Sigmoid colon (tissue), 7 donors: ENCODE data around the gene KCNIP4. TPM values are rescaled to one million over a fixed set of nuclear protein-coding genes. Genes with fewer than 3 reads are reported as not detected.

ENCODE experiments used
- DNase-seq: peaks from one replicate; pipeline ENCODE4 v3.0.0-alpha.2; 2019
- H3K27ac ChIP-seq, 4 donors: fragments of 200-600 bp; sonication (generic); one replicate each; pipeline ENCODE4 v1.5.1; 2016 to 2019; ENCODE audit warnings: mild to moderate bottlenecking in 1 of 4
- H3K27me3 ChIP-seq, 3 donors: fragments of 200-600 bp; sonication (generic); one replicate each; pipeline ENCODE4 v1.5.1; 2019; ENCODE audit warnings: mild to moderate bottlenecking in 1 of 3
- H3K36me3 ChIP-seq, 4 donors: fragments of 200-600 bp; sonication (generic); one replicate each; pipeline ENCODE4 v1.5.1; 2016 to 2019
- H3K4me1 ChIP-seq, 4 donors: fragments of 200-600 bp; sonication (generic); one replicate each; pipeline ENCODE4 v1.5.1; 2017 to 2019
- H3K4me3 ChIP-seq, 4 donors: fragments of 200-600 bp; sonication (generic); one replicate each; pipeline ENCODE4 v1.5.1; 2017 to 2019; ENCODE audit warnings: mild to moderate bottlenecking in 2 of 4, moderate library complexity in 1 of 4
- H3K9me3 ChIP-seq, 4 donors: fragments of 200-600 bp in 3 of 4; sonication (generic) in 3 of 4; one replicate each; pipeline versions ENCODE4 v1.5.1 to v1.6.1; 2013 to 2019
- EP300 ChIP-seq, 4 donors: sonication (generic); formaldehyde crosslinking; IDR thresholded peaks; one replicate each; pipeline ENCODE4 v1.6.1; 2017; ENCODE audit warnings: antibody characterized with exemption in 4 of 4
- POLR2A ChIP-seq, 2 donors: fragments of 450-650 bp; IDR thresholded peaks; one replicate each; pipeline ENCODE4 v1.6.1; 2016; ENCODE audit warnings: antibody characterized with exemption in 2 of 2, mild to moderate bottlenecking in 2 of 2, moderate library complexity in 2 of 2
- POLR2AphosphoS5 ChIP-seq, 4 donors: sonication (generic); formaldehyde crosslinking; IDR thresholded peaks; one replicate each; pipeline ENCODE4 v1.6.1; 2017; ENCODE audit warnings: antibody characterized with exemption in 4 of 4
- WGBS, 2 donors: extraction: QIAGEN DNeasy Blood & Tissue Kit; methylation state at CpG; one replicate each; pipeline ENCODE4 v1.1.7; 2013; 5-methylcytosine and 5-hydroxymethylcytosine counted together
- intact Hi-C: fragments of 100-400 bp; cut with DNase I; formaldehyde crosslinking; loops from one replicate; pipeline ENCODE4 v1.15.1; 2023
- polyA plus RNA-seq, 3 donors: library from polyadenylated mRNA; stranded (reverse); fragments of 200-250 nt; gene quantifications; one replicate each; pipeline ENCODE4 v1.2.3, GENCODE V29; 2013
- total RNA-seq, 4 donors: library from RNA; depleted of rRNA; stranded (reverse); fragments of >200 nt; gene quantifications; one replicate each; pipeline ENCODE4 v1.1.0, GENCODE V29; 2016
- TF ChIP-seq, protein P1 (sequence below), 4 experiments: fragments of 450-650 bp in 3 of 4; fragments of 200-600 bp in 1 of 4; IDR thresholded peaks; one replicate each; pipeline ENCODE4 v1.5.1; 2016 to 2019; ENCODE audit warnings: antibody characterized with exemption in 4 of 4, mild to moderate bottlenecking in 3 of 4, moderate library complexity in 2 of 4
- donor health status: healthy with polysubstance abuse.
- donor health status: Bipolar disorder and iron deficiency.
- donor health status: healthy.

Gene KCNIP4
- total and polyA plus RNA-seq, 7 donors = 0.60 to 28.5 (median 14.0) TPM; not detected in 1

DNA sequence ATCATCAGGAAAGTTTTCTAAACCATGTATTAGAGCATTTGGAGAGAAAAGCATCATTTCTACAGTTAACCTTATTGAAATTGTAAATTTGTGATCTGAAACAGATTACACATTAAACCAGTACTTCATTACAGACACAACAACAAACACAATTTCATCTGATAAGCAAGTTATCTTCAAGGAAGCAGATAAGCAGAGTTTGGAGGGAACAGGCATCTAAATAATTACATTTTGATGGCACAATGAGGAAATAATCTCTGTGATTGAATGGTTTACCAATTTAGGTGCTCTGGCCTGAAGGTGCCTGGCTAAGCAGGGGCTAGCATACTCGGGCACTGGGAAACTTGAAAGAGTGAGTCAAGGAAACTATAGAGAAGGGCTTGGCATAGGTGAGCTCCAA is 628.5 kb downstream of the KCNIP4 start:
- Histone ChIP-seq H3K4me1 (no peaks in the 10 kb centered on the region), H3K9me3 (peaks cover 0 to 5% (median 0%) of the 10 kb centered on the region in 4 donors), H3K36me3 (no peaks in the 10 kb centered on the region), H3K4me3 (no peak overlapping the region), H3K27me3 (no peaks in the 10 kb centered on the region), H3K27ac (no peak overlapping the region)
- TF ChIP-seq EP300 (IDR thresholded peaks at IDR 0.05) (no peak), POLR2AphosphoS5 (IDR thresholded peaks at IDR 0.05) (no peak), POLR2A (IDR thresholded peaks at IDR 0.05) (no peak)
- TF ChIP-seq, protein P1, sequence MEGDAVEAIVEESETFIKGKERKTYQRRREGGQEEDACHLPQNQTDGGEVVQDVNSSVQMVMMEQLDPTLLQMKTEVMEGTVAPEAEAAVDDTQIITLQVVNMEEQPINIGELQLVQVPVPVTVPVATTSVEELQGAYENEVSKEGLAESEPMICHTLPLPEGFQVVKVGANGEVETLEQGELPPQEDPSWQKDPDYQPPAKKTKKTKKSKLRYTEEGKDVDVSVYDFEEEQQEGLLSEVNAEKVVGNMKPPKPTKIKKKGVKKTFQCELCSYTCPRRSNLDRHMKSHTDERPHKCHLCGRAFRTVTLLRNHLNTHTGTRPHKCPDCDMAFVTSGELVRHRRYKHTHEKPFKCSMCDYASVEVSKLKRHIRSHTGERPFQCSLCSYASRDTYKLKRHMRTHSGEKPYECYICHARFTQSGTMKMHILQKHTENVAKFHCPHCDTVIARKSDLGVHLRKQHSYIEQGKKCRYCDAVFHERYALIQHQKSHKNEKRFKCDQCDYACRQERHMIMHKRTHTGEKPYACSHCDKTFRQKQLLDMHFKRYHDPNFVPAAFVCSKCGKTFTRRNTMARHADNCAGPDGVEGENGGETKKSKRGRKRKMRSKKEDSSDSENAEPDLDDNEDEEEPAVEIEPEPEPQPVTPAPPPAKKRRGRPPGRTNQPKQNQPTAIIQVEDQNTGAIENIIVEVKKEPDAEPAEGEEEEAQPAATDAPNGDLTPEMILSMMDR (IDR thresholded peaks at IDR 0.05) = no peak
- intact Hi-C loops = no loop called here
- no peak for DNase-seq
- 42 to 83% methylated on average over 1 of the region's 1 CpG for WGBS, 2 donors

DNA sequence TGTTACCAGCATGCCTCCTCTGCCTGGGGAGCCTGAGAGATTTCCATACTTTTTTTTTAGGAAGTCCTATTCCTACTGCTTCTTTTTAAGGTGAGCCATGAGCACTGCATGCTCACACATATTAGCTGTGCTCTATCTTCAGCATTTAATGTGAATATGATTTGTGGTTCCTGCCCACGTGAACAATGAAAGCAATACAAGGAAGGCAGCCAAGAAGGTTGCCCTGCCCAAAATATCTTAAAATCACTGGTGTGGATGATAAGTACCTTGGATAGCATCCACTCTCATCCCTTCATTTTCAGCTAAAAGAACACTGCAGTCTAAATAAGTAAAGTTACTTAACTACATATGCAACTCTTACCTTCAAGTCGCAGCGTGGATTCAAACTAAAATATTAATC is 640.9 kb downstream of the KCNIP4 start:
- no peaks in the 10 kb centered on the region for H3K4me1 ChIP-seq
- H3K27me3 ChIP-seq = peaks cover 0 to 4% (median 0%) of the 10 kb centered on the region in 3 donors
- H3K36me3 ChIP-seq = no peaks in the 10 kb centered on the region
- H3K27ac ChIP-seq = no peak overlapping the region
- 66 to 74% methylated on average over 3 of the region's 3 CpGs for WGBS, 2 donors
- TF ChIP-seq POLR2AphosphoS5 (IDR thresholded peaks at IDR 0.05) (no peak), POLR2A (IDR thresholded peaks at IDR 0.05) (no peak), EP300 (IDR thresholded peaks at IDR 0.05) (no peak)
- TF ChIP-seq, protein P1 (IDR thresholded peaks at IDR 0.05) = no peak
- intact Hi-C loops = no loop called here
- no peaks in the 10 kb centered on the region for H3K9me3 ChIP-seq
- DNase-seq = no peak
- no peak overlapping the region for H3K4me3 ChIP-seq

DNA sequence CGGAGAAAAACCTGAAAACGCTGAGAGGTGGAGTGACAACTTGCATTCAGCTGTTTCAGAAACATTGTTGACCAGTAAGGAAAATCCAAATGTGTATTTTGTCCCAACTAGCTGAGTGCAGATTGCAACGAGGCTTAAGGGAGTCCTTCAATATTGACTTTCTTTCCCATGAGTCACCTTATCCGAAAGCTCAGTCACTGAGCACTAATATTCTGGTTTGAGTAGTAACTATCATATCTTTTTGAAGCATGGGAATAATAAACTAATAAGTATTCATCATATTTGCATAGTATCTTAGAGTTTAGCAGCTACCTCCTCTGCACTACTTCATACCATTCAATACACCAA is 644.1 kb downstream of the KCNIP4 start:
- Histone ChIP-seq H3K27me3 (peaks cover 0 to 4% (median 0%) of the 10 kb centered on the region in 3 donors), H3K27ac (no peak overlapping the region), H3K4me3 (no peak overlapping the region), H3K4me1 (no peaks in the 10 kb centered on the region), H3K9me3 (no peaks in the 10 kb centered on the region), H3K36me3 (no peaks in the 10 kb centered on the region)
- WGBS, 2 donors = 17 to 24% methylated on average over 4 of the region's 4 CpGs
- intact Hi-C loops = no loop called here
- DNase-seq = no peak
- TF ChIP-seq POLR2AphosphoS5 (IDR thresholded peaks at IDR 0.05) (no peak), EP300 (IDR thresholded peaks at IDR 0.05) (no peak), POLR2A (IDR thresholded peaks at IDR 0.05) (no peak)
- TF ChIP-seq, protein P1 (IDR thresholded peaks at IDR 0.05) = no peak

DNA sequence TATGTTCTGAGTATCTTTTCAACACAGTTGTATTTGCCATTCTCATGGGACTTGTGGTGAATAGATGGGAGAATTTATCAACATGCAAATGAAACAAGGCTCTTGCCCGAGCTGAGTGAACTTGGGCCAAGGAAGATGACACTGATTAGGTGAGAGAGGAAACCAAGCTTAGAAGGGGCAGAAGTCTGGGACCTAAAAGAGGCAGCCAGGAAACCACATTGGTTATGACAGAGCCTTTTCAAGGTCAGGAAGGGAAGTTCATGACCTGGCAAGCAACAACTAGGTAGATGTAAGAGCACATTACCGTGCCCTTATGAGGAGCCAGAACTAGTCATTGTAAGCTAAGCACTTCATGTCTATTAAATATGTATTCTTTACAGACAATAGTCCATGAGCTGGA is 658.0 kb downstream of the KCNIP4 start:
- Histone ChIP-seq H3K4me1 (no peaks in the 10 kb centered on the region), H3K27ac (no peak overlapping the region), H3K9me3 (no peaks in the 10 kb centered on the region), H3K36me3 (no peaks in the 10 kb centered on the region), H3K4me3 (no peak overlapping the region), H3K27me3 (no peaks in the 10 kb centered on the region)
- 32 to 45% methylated on average over 2 of the region's 2 CpGs for WGBS, 2 donors
- no peak for DNase-seq
- no peak for TF ChIP-seq POLR2A (IDR thresholded peaks at IDR 0.05)
- TF ChIP-seq EP300 (IDR thresholded peaks at IDR 0.05) = no peak
- no peak for TF ChIP-seq POLR2AphosphoS5 (IDR thresholded peaks at IDR 0.05)
- TF ChIP-seq, protein P1 (IDR thresholded peaks at IDR 0.05) = no peak
- intact Hi-C loops = no loop called here

DNA sequence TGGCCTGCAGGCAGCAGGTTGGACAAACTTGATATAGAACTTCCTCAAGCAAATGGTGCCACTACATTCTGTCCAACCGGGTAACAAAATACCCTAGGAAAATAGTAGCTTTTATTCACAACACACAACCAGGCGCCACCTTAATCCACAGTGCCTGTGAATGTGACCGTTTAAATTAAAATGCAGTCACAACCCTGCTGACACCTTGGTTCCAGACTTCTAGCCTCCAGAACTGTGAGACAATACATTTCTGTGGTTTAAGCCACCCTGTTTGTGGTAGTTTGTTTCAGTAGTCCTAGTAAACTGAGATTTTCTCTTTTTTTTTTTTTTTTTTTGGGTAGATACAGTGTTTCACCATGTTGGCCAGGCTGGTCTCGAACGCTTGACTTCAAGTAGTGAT is 672.5 kb downstream of the KCNIP4 start:
- H3K27me3 ChIP-seq = no peaks in the 10 kb centered on the region
- no peak for DNase-seq
- no peaks in the 10 kb centered on the region for H3K9me3 ChIP-seq
- no peak overlapping the region for H3K4me3 ChIP-seq
- intact Hi-C loops = no loop called here
- no peak overlapping the region for H3K27ac ChIP-seq
- 95% methylated on average over 5 of the region's 5 CpGs for WGBS, 2 donors
- no peaks in the 10 kb centered on the region for H3K36me3 ChIP-seq
- no peaks in the 10 kb centered on the region for H3K4me1 ChIP-seq
- TF ChIP-seq POLR2AphosphoS5 (IDR thresholded peaks at IDR 0.05) (no peak), EP300 (IDR thresholded peaks at IDR 0.05) (no peak), POLR2A (IDR thresholded peaks at IDR 0.05) (no peak)
- TF ChIP-seq, protein P1 (IDR thresholded peaks at IDR 0.05) = no peak
